HG03060 (cell line): Measurements from ENCODE around the gene PRDM12.

Source experiments
- ATAC-seq: cut with Tn5 transposase; IDR thresholded peaks from one replicate; pipeline ENCODE4 v1.9.1; 2021; ENCODE audit warnings: low read depth, moderate number of reproducible peaks; ENCODE audit not compliant: unreplicated experiment

PRDM12 gene

DNA sequence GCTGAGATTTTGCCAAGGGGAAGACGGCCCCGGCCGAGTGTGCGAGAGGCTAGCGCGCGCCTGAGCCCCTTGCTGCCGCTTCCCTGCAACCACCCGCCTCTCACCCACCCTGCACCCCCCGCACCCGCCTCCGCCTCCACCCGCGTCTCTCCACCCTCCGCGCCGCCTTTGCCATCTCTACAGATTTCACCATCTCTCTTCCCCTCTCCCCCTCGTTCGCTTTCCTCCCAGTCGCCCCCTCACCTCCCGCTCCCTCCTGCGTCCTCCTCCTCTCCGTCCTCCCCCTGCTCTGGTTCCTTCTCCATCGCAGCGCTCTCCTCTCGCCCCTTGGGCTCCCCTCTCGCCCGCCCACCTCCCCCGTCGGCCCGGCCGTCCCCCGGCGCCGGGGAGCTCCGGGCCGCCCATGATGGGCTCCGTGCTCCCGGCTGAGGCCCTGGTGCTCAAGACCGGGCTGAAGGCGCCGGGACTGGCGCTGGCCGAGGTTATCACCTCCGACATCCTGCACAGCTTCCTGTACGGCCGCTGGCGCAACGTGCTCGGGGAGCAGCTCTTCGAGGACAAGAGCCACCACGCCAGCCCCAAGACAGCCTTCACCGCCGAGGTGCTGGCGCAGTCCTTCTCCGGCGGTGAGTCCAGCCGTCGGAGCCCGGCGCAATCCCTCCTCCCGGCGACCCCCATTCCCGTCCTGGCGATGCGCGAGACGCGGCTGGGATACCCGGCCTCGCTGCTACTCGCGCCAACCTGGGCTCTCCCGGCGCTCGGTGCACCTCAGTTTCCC lies at the start of gene PRDM12:
PRDM12 (plus strand) TSS at position 344 of the 778 bp plus-strand sequence; CDS start at position 404, 60 bp downstream.
- ATAC-seq = no peak

DNA sequence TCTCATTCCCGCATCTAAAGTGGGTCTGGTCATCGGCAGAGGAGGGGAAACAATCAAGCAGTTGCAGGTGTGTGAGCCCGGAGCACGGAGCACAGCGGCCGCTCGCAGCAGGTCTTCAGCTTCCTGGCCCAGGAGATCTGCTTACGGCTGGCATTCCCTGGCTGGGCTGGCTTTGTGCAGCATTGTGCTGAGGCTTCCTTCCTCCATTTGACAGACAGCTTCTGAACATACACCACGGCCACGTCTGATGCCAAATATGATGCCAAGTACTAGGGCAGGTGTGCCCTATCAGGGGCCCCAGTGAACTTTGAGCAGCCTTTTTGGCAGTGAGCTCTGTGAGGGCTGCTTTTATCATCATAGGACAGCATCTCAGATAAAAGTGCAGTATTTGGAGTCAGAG lies 47.9 kb upstream of the PRDM12 start:
- no peak for ATAC-seq

DNA sequence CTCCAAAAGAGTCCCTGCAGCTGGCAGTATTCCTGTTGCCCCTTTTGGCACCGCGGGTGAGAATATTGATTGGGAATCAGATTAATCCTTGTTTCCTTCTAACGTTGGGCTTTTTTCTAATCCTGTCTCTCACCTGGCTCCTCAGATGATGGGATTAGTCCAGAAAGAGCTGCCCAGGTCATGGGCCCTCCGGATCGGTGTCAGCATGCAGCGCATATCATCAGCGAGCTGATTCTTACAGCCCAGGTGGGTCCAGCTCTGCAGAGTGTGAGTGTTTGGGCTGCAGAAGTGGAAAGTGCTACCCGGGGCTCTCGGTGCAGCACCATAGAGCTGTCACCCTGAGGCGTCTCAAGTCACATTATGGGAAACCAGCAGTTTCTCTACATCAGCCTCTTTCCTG lies 40.9 kb upstream of the PRDM12 start:
- no peak for ATAC-seq

DNA sequence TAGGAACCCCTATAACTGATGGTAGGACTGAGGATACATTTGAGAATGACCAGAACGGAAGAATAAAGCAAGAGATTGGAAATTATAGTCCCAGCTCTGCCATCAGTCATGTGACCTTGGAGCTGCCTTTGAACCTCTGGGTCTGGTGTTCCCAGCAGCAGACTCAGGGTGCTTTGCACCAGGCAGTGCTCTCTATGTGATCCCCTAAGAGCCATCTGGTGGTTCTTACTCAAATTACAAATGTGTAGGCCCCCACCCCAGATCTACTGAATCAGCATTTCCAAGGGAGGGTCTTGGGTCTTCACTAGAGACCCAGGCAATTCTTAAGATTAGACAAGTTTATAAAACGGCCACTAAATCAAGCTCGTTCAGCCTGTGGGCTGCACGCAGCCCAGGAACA lies 40.2 kb upstream of the PRDM12 start:
- no peak for ATAC-seq

DNA sequence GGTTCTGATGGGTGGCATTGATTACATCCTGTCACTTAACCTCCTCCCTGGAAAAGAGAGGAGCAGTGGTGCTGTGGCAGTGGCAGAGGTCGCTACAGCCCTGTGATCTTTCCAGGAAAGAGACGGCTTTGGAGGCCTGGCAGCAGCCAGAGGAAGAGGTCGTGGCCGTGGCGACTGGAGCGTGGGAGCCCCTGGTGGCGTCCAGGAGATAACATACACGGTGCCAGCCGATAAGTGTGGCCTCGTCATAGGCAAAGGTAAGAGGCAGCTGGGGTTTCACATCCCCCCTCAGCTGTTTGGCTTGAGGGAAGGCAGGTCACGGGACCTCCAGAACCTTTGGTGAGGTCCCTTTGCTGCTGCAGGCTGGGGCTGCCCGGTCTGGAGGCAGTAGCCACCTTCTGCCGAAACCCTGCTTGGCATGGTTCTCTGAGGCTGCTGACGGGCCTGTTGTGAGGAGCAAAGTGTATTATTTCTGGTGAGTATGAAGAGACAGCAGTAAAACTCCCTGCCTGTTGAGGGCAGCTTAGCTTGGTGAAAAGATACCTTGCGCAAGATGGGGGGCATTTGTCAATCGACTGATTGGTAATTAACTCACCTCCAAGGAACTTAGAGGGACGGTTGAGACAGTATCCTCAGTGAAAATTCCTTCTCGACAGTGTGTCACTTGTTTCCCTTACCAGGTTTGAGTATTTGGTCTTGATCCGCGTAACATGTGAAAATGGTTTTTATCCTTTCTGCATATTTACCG lies 38.0 kb upstream of the PRDM12 start:
- no peak for ATAC-seq

DNA sequence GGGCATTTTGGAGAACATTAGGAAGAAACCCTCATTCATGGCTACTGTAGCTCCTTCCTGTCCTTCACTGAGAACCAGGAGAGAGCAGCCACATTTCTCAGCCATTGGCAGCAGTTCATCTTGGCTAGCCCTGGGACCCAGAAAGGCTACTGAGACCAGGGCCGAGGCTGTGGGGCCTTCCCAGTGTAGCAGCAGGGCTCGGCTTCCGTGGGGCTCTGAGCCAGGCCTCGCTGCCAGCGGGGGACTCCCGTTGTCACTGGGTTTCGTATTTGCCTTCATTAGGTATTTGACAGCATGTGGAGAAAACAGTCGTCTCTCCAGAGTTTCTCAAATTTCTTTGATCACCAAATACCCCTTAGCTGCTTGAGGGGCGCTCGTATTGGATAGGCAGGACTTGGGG lies 37.3 kb upstream of the PRDM12 start:
- ATAC-seq = no peak

DNA sequence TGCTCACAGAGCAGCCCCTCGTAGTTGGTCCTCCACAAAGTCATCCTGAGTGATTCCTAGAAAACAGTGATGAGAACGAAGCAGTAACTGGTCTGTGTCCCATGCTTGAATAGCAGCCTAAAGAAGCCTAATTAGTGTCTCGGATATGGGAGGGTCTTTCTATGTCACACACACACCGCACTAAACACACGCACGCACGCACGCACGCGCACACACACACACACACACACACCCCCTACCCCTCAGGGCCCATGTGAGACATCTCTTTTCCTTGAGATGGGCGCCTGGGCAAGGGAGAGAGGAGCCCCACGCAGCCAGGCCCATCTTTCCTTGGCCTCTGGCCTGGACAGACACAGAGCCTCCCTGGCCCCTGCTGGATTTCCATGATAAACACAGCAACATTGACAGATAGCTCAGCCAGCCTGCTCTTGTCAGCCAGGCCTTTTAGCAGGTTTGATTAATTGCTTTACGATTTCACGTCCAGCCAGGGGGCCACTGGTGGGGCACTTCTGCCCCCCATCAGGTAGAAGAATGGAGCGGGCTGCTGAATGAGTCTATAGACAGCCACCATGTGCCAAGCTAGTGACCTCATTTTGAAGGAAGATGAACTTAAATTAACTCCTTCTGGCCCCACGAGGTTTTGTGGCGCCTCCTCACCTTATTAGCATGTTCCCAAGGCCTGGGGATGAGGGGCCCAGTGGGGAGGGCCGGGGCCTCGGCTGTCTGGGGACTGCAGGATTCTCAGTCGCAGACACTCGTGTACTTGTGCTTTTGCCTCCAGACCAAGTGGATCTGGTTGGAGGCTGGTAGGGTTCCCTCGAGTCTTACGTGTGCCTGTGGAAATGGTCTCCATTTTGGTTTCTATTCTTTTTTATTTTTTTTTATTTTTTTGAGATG lies 36.2 kb upstream of the PRDM12 start:
- no peak for ATAC-seq

DNA sequence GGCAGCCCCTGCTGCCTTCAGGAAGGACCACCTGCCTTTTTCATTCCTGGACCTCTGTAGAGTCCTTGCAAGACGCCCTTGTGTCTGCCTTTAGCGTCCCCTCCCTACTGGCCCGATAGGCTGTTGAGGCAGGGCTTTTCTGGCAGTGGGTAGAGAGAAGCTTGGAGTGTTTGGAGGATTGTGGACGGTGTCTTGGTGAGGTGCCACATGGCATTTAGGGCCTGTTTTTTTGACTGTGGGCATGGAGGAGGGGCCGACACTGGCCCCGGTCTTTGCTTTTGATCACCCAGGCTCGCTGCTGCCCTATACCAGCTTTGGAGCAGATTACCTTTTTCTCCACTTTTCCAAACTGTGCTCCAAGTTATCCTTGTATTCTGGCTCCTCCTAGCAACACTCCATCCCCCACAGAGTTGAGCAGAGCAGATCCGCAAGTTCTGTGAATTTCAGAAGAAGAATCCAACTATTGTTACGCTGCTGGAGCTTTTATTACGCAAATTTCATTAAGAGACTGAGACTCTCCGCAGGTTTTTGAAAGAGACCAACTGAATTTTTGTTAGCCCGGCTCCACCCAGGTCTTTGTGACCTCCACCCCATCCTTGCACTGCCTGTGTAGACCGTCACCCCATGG lies 34.8 kb upstream of the PRDM12 start:
- ATAC-seq = no peak

DNA sequence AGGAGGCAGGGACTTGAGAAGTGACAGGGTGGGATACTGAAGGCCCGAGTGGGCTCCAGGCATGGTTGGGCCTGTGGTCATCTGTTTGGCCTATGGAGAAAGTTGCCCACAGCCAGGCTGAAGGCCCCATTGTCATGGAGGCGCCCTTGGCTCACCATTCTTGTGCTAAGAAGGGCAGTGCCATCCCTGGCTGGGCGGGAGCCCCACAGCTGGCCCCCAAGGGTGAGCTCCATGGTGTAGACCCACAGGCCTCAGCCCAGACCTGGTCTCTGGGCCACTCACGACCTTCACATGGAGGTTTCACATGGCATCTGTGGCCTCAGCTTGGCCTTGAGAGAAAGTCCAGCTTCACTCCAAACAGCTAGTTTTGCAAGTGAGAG lies 34.3 kb upstream of the PRDM12 start:
- ATAC-seq = no peak

DNA sequence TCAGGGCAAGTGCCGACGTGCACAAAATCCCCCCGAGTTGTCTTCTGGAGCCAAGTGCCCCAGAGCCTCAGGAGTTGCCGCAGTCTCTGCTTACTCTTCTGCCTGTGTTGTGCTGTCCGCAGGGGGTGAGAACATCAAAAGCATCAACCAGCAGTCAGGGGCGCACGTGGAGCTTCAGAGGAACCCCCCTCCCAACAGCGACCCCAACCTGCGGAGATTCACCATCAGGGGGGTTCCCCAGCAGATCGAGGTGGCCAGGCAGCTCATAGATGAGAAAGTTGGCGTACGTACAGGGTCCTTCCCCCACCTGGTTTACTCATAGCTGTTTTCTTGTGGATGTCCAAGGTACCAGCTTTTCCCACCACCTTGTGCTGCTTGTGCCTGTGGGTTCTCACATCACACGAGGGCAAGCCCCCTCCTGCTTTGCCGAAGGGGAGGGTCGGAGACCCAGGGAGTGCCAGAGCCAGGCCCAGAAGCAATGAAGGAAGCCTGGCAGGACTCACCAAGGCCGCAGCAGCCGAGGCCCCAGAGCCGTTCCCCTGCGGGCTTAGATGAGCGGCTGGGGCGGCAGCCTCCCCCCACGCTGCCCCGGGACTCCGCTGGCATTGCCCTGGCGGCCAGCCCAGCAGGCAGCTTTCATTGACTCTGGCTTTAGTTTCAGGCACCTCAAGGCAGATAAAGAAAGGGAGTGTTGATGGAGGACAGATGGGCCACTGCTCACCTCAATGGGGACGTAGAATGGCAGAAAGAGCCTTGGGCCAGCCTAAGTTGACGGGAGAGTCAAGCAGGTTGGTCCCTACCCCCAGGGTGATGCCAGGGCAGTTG lies 33.7 kb upstream of the PRDM12 start:
- no peak for ATAC-seq

DNA sequence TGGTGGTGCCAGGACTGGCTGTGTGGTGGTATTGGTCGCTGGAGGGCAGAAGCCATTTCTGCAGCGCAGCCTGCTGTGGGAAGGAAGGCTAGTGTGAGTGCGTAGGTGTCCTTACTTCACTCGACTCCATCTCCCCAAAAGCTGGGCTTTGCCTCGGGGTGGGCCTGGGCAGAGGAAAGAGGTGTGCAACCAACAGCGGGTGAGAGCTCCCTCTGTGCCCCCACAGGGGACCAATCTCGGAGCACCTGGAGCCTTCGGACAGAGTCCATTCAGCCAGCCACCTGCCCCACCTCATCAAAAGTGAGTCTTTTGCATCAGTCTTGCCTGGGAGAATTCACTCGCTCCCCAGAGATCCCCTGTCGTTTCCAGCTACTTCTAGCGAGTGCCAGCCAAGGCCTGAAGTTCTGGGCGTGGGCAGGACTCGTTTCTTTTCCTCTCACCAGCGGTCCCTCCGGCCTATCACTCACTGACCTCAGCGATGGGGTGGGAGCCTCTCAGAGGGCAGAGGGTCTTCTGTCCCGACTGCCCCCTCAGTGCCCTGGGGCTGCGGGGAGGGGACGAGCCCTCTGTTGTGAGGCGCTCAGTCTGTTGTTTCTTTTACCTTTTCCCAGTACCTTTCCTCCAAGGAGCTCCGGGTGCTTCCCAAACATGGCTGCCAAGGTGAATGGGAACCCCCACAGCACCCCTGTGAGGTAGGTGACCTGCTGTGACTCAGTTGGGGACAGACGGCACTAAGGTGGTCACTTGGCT lies 32.9 kb upstream of the PRDM12 start:
- ATAC-seq = no peak

DNA sequence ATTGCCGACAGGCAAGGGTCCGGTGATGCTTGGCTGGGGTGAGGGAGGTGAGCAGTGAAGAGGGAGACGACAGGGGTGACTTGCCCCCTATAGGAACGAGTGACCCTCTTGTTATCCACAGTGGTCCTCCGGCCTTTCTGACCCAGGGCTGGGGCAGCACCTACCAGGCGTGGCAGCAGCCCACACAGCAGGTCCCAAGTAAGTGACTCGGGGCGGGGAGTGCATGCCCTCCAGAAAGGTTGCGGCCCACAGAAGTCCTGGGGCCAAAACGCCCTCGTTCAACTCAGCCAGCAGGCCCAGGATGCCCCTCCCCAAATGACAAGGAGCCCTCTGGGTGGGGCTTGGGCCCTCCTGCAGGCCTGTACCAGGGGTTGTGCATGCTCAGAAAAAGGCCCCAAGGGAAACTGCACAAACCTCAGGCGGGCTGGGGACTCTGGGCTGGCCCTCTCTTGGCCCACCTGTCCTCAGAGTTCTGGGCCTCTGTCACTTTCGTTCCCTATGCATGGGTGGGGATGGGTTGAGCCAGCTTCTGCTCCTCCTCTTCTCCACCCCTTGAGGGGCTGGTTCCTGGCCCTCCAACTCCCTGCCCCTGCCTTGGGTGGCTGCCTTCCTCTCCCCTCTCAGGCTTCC lies 32.2 kb upstream of the PRDM12 start:
- no peak for ATAC-seq

DNA sequence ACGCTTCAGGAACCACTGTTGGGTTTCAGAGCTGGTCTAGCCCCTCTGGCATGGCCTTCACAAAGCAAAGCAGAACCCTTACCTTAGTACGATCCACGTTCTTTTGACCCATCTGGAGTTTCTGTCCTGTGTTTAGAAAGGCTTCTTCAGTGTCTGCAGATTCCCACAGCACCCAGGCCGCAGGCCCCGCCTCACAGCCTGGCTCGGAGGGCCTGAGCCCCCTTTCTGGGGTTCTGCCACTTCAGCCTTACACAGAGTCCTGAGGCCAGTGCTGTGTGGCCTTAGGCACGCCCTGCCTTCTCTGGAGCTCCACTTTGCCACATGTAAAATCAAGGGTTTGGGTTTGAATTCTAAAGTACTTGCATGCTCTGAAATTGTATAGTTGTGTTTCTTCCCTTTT lies 31.6 kb upstream of the PRDM12 start:
- ATAC-seq = no peak

DNA sequence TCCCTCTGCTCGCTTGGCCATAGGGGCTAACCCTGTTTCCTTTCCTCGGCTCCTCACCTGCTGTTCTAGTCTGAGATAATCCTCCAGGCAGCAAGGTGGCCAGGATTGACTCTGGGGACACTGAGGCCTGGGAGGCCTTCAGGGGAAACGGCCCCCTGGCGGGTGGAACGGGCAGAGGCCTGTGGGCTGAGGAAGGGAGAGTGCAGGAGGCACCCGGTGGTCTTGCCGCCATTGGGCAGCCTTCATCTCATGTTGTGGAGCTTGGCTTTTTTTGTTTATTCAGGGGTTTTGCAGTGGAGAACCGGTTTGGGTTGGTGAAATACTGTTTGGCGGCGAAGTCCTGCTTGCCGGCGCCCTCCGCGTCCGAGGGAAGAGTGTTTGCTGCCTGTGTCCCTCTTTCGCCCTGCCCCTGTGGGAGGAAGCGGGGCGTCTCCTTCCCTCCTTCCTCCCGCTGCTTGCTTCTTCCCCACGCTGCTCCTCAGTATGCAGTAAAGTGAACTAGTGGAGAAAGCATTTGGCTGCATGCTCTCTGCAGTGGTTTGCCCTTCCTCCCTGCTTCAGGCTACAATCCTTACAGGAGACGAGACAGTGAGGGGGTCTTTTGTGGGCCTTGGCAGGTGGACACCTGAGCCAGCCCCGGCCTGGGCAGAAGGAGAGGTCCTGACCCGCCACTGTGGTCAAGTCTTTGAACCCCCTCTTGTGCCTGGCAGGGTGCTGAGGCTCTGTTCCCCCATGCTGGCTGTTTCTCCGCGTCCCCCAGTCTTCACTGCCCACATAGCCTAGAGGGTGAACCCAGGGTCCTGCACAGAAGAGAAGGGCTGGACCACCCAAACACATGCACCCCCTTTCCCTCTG lies 30.8 kb upstream of the PRDM12 start:
- ATAC-seq = no peak

DNA sequence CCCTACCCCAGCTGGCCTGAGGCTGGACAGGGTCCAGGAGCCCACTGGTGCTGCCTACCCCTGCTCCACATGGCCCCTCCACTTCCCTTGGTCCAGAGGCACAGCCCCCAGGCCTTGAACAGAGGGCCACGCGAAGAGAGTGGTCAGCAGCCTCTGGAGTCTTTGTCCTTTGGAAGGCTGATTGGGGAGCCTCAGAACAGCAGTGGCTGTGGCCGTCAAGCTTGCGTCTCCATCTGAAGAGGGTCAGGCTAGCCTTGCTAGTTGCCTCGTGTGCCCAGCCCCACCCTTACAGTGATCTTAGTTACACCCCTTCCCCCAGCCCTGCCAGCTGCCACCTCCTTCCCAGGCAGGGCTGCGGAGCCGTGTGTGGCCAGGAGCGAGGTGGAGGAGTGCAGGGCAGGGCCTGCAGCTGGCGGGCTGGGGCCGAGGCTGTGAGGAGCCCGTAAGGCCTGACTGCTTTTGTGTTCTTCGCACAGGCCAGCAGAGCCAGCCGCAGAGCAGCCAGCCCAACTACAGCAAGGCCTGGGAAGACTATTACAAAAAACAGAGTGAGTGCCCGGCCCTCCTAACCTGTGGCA lies 30.1 kb upstream of the PRDM12 start:
- no peak for ATAC-seq

DNA sequence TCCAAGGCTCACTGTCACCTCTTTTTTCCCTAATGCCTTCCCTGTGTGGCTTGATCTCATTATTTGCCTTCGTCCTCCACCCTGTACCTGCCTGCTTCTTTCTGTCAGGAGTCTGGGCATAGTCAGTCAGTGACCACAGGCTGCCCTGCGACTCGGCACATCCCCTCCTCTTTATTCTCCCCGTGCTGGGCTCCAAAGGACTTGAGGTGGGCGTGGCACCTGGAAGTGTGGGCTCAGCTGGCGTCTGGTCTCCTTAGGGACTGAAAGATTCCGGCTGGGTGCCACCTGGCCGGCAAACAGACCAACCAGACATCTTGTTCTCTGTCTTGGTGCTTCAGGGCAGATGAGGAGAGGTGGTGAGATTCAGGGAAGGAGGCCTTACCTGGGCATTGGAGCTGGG lies 29.6 kb upstream of the PRDM12 start:
- ATAC-seq = no peak

DNA sequence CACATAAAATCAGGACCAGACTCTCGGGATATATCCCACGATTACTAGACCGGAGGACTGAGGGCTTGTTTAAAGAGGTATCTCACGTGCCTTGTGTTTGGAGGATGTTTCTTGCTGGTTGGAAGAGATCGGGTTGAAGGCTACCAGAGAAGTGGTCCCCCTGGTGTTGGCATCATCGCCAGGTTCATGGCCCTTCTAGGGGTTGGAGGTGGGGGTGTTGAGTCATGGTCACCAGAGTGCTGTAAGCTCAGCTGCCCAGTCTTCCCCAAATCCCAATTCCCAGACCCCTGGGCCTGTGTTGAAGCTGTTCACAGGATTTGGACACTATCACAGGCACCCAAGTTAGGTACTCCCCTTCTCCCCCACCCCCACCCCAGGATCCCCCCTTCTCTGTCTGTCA lies 29.1 kb upstream of the PRDM12 start:
- ATAC-seq = no peak
